GM18519 (cell line): ENCODE results near the gene CIROP.
"Not testable (repeated sequence)": the region's sequence is repeated elsewhere in the genome, so short reads cannot be mapped to it uniquely, and the experiment has no call there.

ENCODE experiments used
- ATAC-seq: cut with Tn5 transposase; IDR thresholded peaks from one replicate; pipeline ENCODE4 v1.9.1; 2021; ENCODE audit warnings: mild to moderate bottlenecking, moderate library complexity; ENCODE audit not compliant: unreplicated experiment, low FRiP score

The CIROP gene

DNA sequence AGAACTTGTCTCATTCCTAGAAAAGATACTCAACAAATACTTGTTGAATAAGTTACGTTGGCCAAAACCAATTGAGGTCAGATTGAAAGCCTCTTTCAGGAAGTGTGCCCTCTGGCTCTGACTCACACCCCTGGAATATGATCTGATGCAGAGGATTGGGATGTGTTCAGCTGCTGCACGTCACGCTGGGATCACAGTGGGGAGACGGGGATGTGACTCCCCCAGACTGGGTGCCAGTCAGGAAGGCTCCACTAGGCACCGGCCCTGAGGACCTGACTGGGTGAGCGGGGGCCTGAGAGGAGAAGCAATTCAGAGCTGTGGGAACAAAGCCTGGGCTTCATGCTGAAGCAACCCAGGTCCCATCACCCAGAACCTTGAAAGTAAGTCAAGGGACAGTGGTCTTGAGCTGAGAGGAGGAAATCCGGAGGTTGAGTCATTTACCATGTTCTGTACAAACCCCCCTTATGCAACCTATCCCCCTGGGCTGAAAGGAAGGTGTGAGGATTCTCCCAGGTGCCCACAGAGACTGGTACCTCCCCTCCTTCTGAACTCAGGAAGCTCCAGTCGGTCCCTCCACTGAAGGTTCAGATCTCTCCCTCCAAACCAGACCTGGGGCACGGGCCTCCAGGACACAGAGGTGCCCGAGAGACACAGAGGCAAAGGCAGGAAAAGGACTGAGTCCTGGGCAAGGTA lies 10.4 kb upstream of the CIROP start:
- no peak for ATAC-seq

DNA sequence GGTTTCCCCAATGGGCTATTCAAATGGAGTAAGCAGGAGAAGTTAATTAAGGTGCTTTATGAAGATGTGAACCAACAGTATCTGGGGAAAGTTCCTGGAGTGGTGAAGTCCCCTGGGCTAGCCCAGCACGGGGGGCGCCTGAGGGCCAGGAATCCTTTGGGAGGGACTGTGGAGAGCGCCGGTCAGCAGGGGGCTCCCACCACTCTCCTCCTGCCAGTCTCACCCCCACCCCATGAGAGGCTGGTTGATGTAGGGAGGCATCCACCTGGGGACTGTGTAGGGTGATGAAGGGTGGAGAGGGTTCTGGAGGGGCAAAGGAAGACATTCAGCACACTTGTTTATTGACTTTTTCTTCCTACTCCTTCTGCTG lies 9.9 kb upstream of the CIROP start:
- ATAC-seq, result no peak

DNA sequence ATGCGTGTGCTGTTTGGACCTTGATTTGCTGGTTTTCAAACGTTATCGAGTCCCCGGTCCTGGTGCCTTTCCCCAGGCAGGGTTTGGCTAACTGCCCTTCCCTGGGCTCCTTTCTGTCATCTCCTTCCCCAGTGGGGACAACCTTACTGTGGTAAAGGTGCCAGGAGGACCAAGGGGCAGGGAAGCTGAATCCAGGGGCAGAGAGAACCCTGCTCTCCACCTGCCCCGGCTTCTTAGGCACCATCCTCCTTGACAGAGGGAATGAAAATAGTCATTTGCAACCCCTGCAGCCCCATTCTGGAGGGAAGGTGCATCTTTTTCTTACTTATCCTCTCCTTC lies 9.3 kb upstream of the CIROP start:
- ATAC-seq, result no peak

DNA sequence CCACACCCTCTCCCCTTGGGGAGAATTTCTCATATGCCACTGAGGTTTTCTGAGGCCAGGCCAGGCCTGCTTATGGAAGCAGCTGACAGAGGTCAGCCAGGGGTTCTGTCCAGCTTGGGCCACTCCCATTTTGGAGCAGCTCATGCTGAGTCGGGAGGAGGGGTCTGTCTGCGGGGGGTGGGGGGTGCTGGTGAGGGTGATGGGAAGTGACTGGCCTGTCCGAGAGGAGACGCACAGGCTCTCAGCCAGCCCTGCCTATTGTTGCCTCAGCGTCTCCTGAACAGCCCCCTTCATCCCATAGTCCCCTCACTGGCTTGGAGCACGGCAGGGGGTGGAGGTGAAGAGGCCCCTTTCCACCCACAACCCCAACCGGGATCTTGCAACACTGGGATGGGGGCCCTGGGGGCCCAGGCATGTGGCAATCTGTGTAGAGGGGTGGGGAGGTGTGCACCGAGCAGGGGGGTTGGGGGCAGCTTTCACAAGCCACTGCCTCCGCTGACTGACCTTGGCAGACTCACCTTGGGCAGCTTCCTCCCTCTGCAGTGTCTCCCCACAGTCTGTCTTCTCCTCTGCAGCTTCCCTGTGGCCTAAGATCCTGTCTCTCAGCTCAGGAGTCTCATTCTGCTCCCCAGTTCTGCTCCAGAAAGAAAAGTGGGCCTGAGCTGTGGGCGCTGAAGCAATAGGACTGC lies 8.8 kb upstream of the CIROP start:
- no peak for ATAC-seq

DNA sequence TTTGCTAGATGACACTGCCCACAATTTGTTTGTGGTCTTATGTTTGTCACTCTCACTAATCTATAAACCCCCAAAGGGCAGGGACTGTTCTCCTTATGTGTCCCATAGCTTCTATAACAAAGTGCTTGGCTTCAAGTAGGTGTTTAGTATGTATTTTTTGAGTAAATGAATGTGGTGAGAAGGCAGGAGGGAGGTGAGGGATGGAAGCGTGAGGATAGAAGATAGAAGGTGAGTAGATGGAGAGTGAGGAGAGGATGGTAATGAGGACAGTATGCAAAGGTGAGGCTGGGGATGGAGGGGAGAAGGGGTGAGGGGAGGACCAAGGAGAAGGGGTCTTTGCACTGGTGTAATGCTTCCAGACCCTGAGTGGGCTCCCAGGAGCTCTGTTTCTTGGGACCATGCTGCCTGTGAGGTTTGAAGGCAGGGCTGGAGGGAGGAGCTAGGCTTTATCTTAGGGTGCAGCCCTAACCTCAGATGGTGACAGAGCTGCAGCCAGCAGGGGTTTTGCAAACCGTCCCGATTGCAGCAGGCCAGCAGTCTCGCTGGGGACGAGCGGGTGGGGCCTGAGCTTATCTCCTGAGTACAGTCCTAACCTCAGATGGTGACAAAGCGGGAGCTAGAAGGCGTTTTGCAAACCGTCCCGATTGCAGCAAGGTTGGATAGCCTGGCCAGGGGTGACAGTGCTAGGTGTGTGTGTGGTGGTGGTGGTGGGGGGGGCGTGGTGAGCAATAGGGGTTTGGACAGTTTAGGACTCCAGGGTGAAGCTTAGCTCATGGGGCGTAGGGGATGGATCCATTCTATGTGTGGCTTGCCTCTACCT lies 7.8 kb upstream of the CIROP start:
- ATAC-seq, result no peak

DNA sequence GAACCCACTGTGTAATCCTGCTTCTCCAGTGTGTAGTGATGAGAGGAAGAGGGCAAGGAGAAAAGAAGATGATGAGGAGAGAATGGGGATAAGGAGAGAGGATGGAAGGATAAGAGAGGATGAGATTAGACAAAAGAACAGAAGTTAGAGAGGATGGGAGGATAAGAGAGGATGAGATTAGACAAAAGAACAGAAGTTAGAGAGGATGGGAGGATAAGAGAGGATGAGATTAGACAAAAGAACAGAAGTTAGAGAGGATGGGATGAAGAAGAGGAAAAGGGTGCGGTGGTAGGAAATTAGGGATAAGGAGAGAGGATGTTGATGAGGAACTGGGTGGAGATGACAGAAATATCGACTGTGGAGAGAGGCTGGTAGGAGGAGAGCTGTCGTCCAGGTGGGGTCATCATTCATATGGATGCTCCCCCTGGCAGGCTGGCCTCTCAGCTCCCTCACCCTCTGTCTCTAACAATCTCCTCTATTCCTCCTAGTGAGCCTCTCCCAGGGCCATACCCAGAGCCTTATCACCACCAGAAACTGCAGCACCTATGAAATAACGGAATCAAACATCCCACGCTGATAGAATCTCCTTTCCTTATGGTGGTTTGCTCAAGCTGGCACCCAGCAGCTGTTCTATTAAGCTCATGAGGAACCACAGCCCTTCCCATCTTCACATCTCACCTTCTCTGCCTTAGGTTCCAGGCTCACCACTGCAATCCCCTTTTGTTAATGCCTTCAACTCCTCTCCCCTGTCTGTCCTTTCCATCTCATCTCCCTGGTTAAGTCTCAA lies 6.0 kb upstream of the CIROP start:
- ATAC-seq, result no peak

DNA sequence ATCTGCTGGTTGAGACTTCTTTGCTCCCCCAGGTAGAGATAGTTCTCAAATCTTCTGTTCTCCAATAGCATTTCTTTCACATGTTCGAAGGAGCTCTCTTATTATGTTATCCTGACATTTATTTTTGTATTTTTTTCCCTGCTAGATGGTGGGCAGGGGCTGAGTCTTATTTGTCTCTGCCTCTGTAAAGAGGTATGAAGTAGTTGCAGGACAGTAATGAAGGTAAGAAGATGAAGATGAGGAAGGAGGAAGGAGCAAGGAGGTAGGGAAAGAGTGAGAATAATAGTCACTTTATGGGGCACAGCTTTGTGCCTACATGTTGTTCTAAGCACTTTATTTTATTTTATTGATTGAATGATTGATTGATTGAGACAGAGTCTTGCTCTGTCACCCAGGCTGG lies 5.0 kb upstream of the CIROP start:
- no peak for ATAC-seq

DNA sequence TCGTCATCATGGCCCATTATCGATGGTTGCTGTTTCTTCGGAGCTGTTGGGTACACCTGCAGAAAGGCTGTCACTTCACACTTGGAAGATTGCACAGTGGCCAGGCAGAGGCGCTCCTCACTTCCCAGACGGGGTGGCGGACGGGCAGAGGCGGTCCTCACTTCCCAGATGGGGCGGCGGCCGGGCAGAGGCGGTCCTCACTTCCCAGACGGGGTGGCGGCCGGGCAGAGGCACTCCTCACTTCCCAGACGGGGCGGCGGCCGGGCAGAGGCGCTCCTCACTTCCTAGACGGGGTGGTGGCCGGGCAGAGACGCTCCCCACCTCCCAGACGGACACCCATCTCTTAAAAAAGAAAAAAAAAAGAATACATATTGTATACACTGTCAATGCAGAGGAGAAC lies 3.4 kb upstream of the CIROP start:
- not testable (repeated sequence) for ATAC-seq

DNA sequence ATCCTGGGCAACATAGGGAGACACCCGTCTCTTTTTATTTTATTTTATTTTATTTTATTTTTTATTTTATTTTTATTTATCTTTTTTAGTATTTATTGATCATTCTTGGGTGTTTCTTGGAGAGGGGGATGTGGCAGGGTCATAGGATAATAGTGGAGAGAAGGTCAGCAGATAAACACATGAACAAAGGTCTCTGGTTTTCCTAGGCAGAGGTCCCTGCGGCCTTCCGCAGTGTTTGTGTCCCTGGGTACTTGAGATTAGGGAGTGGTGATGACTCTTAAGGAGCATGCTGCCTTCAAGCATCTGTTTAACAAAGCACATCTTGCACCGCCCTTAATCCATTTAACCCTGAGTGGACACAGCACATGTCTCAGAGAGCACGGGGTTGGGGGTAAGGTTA lies 2.8 kb upstream of the CIROP start:
- not testable (repeated sequence) for ATAC-seq

DNA sequence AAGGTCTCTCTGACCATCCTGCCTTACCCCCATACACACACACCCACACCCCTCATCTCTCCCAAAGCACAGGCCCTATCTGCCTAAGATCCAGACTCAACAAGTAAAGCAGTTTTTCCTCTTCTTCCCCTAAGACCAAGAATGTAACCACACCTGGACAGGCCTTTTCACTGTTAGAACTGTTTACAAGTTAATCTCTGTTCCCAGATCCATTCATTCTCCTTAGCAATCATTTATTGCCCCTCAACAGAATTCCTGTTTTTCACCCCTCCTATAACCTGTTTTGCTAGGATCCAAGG lies 1.9 kb upstream of the CIROP start:
- ATAC-seq, result no peak

DNA sequence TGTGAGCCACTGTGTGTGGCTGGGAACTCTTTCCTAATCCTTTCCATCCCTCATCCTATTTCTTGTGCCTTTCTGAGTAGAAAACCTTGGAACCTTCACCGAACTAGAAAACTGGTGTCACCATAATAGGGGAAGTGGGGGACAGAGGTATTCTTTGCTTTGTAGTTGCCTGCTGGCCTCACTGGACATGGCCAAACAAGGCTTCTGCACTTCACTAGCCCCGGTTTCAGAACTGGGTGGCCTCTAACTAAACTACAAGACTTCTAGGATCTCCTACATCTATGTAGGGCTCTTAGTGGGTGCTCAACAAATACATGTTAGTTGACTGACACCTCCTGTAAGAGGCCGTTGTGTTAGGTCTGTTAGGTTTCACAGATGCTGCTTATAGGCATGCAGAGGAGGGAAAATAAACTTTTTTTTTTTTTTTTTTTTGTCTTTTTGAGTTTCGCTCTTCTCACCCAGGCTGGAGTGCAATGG lies 597 bp upstream of the CIROP start:
- ATAC-seq, result no peak

DNA sequence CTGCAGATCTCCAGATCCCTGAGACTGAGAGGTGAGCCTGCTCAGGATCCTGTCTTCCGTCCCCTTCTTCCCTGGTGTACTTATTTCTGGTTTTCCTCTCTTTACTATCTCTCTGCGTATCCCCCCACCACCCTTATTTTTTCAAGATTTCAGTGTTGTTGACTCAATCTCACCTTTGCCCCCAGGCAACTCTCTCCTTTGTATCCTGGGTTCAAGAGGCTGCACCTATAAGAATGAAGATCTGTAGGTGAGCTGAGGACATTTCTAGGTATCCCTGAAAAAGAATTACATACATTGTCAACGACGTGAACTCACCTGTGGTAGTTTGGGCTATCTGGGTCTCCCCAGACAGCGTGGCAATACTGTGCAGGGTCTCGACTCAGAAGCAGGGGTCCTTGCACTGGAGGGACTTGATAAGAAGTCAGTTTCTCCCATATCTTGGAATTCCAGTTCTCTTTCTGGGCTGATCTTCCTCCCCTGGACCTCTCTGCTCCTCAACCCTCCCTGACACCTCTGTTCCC lies 659 bp downstream of the CIROP start:
- no peak for ATAC-seq

DNA sequence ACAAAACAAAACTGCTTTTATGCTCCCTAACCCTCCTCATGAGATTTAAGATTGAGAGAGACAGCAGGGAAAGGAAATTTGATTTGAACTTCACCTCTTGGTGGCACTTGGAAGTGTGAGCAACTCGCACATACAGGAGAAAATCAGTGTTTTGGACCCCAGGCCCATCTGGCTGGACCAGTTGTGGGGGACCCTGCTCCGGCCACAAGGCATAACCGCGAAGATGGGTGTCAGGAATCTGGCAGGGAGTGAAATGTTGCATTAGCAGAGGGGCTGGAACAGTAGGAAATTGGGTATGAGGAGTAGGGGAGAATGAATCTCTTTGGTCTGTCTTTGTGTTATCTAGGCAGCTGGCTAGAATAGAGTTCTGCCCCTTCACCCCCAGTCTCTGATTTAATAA lies 1.2 kb downstream of the CIROP start:
- no peak for ATAC-seq

DNA sequence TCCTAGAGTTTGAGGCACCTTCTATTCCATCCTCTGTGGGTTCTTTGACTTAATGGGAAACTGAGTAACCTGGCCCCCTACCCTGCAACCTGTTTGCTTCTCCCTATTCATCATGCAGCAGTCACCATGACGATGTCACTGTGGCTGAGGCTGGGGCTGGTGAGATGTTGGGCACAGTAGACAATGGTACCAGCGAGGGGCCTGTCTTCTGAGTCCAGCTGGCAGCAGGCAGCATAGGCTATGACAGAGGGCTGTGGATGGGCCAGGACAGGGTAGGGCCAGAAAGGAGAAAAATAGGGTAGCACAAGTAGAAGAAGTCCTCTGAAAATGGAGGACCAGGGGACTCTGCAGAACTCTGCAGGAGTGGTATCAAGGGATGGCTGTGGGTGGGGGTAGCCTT lies 2.0 kb downstream of the CIROP start:
- ATAC-seq, result no peak

DNA sequence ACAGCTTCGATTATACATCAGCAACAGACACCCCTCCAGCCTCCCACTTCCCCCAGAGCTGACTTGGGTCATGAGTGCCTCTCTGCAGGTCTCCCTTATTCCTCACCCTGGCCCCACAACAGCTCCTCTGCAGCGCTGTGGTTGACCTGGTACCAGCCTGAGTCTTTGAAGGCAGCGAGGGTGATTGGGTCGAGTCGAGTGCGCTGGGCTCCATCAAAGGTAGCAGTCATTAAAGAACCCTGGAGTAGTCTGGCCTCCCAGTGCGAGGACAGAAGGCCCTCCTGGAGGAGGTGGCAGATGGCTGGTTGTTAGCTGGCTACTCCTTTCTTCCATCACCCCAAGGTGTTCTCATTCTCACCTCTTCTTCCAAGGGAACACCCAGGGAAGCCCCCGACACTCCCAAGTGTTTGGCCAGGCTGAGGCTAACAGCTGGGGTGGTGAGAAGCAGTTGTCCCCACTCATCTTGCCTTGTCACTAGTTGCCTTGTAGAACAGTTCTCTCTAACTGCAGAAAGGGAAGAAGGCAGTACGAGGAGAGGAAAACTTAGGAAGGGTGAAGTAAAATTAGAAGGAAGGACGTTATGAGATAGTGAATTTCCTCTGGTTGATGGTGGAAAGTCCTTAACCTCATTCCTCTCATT lies 2.7 kb downstream of the CIROP start:
- ATAC-seq, result no peak

DNA sequence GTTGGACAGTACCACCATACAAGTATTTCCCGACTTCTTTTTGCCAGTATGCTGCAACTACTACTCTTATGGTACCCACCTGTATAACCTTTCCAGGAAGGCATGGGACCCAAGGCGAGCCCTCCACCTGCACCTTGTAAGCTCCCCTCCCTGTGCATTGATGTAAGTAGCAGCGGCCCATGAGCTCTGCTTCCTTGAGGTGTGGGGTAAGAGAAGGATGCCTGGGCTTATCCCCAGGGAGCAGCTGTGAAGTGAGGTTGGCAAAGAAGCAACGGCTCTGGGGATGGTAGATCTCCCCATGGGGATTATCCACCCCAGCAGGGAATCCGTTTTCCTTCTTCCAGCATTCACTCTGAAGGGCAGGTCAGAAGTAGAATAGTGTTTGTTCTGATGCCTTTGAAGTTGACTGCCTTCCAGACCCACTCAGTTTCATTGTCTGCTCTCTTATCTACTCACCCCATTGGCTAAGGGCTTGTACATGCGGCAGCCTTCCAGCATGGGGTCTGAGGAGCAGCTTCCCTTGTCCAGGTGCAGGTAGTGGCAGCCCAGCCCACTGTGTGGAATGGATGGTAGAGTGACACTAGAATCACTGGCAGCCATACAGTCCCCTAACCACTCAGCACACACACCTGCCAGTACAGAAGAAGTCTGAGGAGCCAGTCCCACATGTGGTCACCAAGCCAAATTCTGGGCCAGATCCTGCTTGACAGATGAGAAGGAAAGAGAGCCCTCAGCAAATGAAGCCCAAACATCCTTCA lies 3.4 kb downstream of the CIROP start:
- ATAC-seq, result no peak

DNA sequence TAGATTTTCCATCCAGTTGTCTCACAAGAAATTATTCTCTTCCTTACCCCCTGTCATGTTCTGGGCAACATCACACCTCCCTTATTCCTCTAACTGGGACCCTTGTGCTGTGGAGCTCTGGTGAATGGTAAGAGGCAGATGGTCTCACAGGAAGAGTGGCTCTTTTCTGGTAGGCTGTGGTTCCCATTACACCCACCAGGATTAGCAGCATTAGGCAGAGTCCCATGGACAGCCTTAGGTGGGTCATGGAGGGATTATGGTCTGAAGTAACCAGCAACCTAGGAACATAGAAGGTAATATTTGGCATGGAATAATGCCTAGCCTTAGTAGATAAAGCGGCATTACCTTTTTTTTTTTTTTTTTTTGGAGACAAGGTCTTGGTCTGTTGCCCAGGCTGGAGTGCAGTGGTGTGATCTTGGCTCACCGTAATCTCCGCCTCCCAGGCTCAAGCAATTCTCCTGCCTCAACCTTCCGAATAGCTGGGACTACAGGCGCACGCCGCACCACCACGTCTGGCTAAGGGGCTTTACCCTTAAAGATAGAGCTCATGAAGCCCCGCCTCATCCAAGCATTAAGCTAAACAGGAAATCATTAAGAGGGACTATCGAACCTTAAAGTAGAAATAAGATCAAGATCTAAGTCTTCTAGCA lies 5.5 kb downstream of the CIROP start:
- no peak for ATAC-seq

DNA sequence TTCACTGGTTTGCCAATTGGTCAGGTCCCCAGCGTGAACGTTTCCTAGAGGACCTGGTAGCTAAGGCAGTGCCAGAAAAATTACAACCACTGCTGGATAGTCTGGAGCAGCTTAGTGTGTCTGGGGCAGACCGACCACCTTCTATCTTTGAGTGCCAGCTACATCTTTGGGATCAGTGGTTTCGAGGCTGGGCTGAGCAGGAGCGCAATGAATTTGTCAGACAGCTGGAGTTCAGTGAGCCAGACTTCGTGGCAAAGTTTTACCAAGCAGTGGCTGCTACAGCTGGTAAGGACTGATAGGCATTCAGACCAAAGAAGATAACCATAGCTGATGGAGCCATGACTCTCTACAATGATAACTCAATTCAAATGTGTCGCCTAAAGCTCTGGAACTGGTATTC lies 7.0 kb downstream of the CIROP start:
- ATAC-seq, result no peak
